ENCODE data around the gene SNTG2.
"Not testable (repeated sequence)": the region's sequence is repeated elsewhere in the genome, so short reads cannot be mapped to it uniquely, and the experiment has no call there.

Gene SNTG2

GRCh38 chr2:1173528-1173927 is 222.9 kb downstream of the SNTG2 start:
- DNase-seq (ENCODE audit: low read depth in 2 of 3, low spot score in 1 of 3), result no peak

DNA sequence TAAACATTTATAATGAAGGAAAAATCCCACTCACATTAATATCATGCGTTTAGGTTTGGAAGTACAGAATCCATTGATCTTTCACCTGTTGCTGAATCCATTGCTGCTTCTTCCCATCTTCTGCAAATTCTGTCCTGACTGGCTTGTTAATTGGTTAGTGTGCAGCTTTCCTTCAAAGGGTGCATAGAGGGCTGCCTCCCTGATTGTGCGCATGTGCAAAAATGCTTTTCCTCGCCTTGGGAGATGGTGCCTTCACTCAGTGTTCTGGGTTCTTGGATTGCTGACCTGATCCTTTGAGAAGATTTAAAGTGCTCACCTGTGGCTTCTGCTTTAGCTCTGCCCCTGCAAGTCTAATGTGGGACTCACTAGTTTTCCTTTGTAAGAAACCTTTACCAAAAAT is 231.2 kb downstream of the SNTG2 start:
- DNase-seq (ENCODE audit: low read depth in 2 of 3, low spot score in 1 of 3), result no peak

GRCh38 chr2:1183300-1183699 is 232.7 kb downstream of the SNTG2 start:
- DNase-seq (ENCODE audit: low read depth in 2 of 3, low spot score in 1 of 3), result no peak

GRCh38 chr2:1186421-1186820 is 235.8 kb downstream of the SNTG2 start:
- DNase-seq (ENCODE audit: low read depth in 2 of 3, low spot score in 1 of 3), result no peak

- DNase-seq (ENCODE audit: low read depth in 2 of 3, low spot score in 1 of 3), result no peak
These were observed 236.5 kb downstream of the SNTG2 start for GRCh38 chr2:1187189-1187588.

GRCh38 chr2:1192121-1192520 is 241.5 kb downstream of the SNTG2 start:
- DNase-seq (ENCODE audit: low read depth in 2 of 3, low spot score in 1 of 3), result no peak

GRCh38 chr2:1193801-1194200 is 243.2 kb downstream of the SNTG2 start:
- no peak for DNase-seq (ENCODE audit: low read depth in 2 of 3, low spot score in 1 of 3)

GRCh38 chr2:1203772-1204171 is 253.1 kb downstream of the SNTG2 start:
- no peak for DNase-seq (ENCODE audit: low read depth in 2 of 3, low spot score in 1 of 3)

GRCh38 chr2:1205853-1206252 is 255.2 kb downstream of the SNTG2 start:
- DNase-seq (ENCODE audit: low read depth in 2 of 3, low spot score in 1 of 3), result no peak

GRCh38 chr2:1207962-1208510 is 257.4 kb downstream of the SNTG2 start:
- no peak for DNase-seq (ENCODE audit: low read depth in 2 of 3, low spot score in 1 of 3)

DNA sequence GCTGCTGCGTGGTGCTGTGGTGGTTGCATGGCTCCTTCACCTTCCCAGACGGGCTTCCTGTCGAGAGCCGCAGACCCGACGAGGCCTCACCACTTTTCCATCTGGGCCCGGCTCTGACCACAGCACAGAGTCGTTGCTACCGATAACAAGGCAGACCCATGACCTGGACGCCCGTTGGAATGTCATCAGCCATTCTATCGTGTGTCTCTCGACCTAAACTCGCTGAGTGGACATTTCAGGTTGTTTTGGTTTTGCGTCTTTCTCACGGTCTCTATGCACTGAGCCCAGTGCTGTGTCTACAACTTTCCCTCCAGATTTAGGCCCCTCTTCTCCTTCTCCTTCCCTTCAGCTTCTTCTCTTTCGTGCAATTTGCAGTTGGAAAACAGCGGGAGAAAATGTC is 257.9 kb downstream of the SNTG2 start:
- no peak for DNase-seq (ENCODE audit: low read depth in 2 of 3, low spot score in 1 of 3)

GRCh38 chr2:1209246-1209645 is 258.6 kb downstream of the SNTG2 start:
- DNase-seq (ENCODE audit: low read depth in 2 of 3, low spot score in 1 of 3), result no peak

- DNase-seq (ENCODE audit: low read depth in 2 of 3, low spot score in 1 of 3), result no peak
These were observed 259.1 kb downstream of the SNTG2 start for GRCh38 chr2:1209761-1210160.

DNA sequence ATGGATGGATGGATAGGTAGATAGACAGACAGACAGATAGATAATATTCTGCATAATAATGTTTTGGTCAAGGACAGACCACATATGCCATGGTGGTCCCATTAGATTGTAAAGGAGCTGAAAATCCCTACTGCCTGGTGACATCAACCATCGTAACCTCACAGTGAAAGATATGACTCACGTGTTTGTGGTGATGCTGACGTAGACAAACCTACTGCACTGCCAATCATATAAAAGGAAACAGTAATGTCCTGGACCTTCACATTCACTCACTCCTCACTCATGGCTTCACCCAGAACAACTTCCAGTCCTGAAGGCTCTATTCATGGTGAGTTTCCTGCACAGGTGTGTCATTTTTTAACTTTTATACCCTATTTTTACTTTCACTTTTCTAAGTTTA is 259.7 kb downstream of the SNTG2 start:
- DNase-seq (ENCODE audit: low read depth in 2 of 3, low spot score in 1 of 3), result no peak

DNA sequence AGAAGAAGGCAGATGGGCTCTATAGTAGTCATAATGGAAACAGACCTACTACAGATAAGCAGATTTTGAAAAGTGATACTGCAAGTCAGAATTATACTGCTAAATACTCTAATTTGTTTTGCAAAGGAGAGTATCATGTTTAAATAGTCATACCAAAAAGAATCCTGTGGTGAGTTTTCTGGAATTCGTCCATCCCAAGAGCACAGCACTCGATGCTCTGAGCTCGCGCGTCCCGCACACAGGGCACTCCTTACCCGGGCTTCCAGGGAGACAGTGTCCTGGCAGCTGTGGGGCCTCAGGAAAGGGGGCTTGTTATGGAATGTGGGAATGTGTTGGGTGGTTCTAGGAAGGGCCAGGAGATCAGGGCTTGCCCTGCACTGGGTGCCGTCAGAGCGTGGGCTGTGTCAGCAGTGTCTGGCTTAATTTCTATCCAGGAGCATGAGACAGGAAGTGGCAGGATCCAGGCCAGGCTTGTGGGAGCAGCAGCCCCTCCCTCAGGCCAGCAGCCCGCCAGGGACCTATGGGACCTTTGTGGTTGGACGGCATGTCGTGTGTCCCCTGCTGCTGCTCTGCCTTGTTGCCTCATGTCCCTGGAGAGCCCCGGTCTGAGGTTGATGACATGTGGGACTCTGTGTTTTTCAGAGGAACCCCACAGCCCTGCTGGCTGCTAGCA is 269.4 kb downstream of the SNTG2 start:
- no peak for DNase-seq (ENCODE audit: low read depth in 2 of 3, low spot score in 1 of 3)

DNA sequence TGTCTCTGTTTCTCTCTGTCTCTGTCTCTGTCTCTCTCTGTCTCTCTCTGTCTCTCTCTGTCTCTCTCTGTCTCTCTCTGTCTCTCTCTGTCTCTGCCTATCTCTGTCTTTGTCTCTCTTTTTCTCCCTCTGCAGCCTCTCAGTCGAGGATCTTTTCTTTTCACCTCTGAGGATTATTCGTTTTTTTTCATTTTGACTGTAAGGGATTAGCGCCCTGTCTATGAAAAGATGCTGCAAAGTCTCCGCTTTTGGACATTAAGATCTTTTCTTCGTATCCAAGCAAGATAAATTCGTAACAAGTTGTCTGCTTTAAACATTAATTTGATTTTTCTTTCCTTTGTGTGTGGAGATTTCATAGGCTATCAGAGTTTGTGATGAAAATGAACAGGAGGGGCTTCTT is 271.4 kb downstream of the SNTG2 start:
- DNase-seq (ENCODE audit: low read depth in 2 of 3, low spot score in 1 of 3), result no peak

GRCh38 chr2:1223791-1224190 is 273.1 kb downstream of the SNTG2 start:
- no peak for DNase-seq (ENCODE audit: low read depth in 2 of 3, low spot score in 1 of 3)

- DNase-seq (ENCODE audit: low read depth in 2 of 3, low spot score in 1 of 3), result no peak
These were observed 274.3 kb downstream of the SNTG2 start for GRCh38 chr2:1224901-1225300.

DNA sequence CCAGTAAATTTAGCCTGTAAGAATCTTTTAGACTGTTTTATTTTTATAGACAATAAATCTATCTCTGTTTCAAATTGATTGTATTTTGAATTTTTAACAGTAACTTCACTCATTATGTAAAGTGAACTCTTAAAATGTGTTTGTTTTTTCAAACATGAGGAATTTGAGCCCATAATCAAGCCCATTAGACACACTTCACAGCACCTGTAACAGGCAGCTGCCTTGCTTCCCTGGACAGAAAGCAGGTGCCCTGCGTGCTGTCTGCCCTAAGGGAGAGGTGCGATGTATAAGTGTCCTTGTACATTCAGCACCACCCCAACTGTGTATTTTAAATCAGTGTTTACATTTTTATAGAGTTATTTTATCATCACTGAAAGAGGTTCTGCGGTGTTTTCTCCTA is 276.1 kb downstream of the SNTG2 start:
- no peak for DNase-seq (ENCODE audit: low read depth in 2 of 3, low spot score in 1 of 3)

GRCh38 chr2:1227274-1227900 is 276.7 kb downstream of the SNTG2 start:
- no peak for DNase-seq (ENCODE audit: low read depth in 2 of 3, low spot score in 1 of 3)

GRCh38 chr2:1229596-1229995 is 278.9 kb downstream of the SNTG2 start:
- DNase-seq (ENCODE audit: low read depth in 2 of 3, low spot score in 1 of 3), result not testable (repeated sequence)

GRCh38 chr2:1230155-1230893 is 279.7 kb downstream of the SNTG2 start:
- no peak for DNase-seq (ENCODE audit: low read depth in 2 of 3, low spot score in 1 of 3)

Measured in stimulated activated CD4-positive, alpha-beta T cell treated with anti-CD3 and anti-CD28 coated beads, Interleukin-12 subunit alpha, Interleukin-12 subunit beta, amount 100 ng/mL, for 48 hours (primary cell).